HG03460 (cell line): ENCODE data around the gene MACO1.
"Not testable (repeated sequence)": the region's sequence is repeated elsewhere in the genome, so short reads cannot be mapped to it uniquely, and the experiment has no call there.

Experiments
- ATAC-seq: cut with Tn5 transposase; IDR thresholded peaks from one replicate; pipeline ENCODE4 v1.9.1; 2021; ENCODE audit not compliant: unreplicated experiment

Gene MACO1

GRCh38 chr1:25420715-25421114 lies 10.0 kb upstream of the MACO1 start, which contains the start of gene RHCE:
Gene RHCE, minus strand, starts transcription at chr1:25420825. Its CDS starts 39 bp downstream, at chr1:25420786.
- not testable (repeated sequence) for ATAC-seq

- ATAC-seq = not testable (repeated sequence)
These were observed 7.5 kb upstream of the MACO1 start for GRCh38 chr1:25423206-25423605.

GRCh38 chr1:25425098-25426085 lies 5.3 kb upstream of the MACO1 start:
- no peak for ATAC-seq

DNA sequence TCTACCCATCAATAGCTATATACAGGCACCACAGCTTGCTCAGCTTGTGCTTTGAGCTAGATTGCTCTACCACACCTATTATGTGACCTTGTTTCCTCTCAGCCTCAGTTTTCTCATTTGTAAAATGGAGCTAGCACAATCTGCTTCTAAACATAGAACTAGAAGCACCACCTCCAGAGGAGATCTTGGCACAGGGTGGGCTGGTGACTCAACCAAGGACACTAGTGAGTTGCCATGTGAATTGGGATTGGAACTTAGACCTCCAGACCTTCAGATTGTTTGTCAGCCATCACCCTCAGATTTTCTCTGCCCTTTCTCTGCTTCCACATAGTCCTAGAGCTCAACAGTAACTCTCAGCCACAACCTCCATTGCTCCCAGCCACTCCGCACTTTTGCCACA lies 3.0 kb upstream of the MACO1 start:
- ATAC-seq = no peak

DNA sequence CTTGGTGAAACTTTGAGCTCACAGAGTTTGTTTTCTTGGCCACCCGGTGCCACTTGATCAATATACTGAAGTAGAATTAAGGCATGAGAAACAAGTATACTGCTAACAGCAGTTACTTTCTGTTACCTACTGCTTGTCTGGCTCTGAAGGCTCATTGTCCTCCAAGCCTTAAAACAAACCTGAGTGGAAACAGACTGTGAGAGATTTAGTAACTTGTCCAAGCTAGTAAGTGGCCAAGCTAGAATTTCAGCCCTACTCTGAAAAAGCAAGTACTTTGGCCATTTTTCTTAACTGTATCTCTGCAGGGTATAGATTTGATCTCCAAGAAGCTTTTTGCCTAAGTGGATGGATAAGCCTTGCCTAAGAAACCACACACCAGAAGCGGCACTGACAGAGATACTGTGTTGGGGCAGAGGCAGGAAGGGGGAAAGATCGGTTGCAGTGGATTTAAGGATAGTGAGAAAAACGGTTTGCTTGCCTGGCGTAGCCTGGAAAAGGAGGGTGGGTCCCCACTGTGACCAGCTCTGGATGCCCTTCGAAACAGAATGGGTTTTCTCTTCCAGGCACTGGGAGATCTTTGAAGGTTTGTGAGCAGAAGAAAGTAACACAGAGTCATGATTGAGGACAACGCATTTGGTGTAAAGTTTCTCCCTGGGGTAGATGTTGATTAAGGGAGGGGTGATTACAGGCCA lies 2.1 kb upstream of the MACO1 start:
- no peak for ATAC-seq

DNA sequence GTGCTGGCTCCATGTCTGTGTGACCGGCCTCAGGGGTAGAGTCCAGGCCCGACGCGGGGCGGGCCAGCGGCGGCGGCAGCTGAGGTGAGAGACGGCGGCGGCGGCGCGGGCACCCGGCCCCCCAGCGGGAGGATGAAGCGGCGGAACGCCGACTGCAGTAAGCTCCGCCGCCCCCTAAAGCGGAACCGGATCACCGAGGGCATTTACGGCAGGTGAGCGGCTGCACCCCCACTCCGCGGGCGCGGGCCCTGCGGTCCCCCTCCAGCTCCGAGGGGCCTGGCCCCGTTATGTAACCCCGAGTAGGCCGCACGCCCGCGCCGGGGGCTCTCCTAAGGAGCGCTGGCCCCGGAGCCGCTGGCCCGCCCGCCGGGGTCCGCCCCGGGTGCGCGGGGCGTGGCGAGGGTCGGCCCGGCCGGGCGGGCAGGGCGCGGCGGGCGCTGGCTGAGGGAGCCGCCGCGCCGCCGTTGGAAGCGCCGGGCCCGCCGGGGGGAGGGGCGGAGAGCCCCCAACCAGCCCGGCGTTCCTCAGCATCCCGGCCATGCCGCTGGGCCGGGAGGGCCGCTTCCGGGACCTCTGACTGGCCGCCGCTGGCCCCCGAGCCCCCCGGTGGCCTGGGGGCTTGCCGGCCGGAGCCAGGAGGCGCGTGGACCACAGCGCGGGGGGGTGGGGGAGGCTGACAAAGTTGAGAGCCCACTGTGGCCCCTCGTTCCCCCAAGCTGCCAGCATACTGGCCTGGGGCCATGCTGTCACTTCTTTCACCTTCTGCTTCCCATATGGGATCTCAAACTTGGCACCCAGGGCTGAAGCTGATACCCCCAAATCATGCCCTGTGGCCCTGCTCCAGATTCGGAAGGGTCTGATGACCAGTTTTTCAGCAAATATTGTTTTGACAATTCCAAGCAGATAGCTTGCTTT lies 527 bp downstream of the MACO1 start:
- ATAC-seq = peak; percentile 18

DNA sequence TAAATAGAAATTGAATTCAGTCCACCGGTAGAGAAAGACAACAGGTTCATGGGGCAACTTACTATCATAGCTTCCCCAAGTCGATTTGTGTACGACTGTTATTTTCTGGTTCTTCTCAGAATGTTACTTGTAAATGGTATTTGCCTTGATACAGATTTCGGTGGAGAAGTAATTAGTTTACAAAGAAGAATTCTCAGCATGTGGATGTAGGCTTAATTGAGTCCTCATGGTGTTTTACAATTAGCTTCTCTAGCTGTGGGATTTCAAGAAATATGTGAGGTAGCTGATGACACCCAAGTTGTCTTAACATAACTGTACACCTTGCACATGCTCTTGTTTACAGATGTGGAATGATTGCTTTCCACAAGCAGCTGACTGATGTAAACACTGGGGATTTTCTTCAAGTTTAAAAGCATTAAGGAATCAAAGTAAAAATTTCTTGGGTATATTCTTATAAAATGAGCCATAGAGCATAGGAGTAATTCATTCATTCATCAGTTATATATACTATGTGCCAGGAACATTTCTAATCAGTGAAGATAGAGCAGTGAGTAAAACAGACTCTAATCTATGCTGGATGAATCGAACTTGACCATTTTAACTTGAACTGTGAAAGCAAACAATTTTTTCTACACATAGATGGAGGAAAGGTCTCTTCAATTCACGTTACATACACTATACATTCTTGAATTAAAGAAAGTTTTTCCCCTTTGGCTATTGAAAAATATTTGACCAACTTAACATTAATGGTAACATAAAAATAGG lies 1.4 kb downstream of the MACO1 start:
- no peak for ATAC-seq

DNA sequence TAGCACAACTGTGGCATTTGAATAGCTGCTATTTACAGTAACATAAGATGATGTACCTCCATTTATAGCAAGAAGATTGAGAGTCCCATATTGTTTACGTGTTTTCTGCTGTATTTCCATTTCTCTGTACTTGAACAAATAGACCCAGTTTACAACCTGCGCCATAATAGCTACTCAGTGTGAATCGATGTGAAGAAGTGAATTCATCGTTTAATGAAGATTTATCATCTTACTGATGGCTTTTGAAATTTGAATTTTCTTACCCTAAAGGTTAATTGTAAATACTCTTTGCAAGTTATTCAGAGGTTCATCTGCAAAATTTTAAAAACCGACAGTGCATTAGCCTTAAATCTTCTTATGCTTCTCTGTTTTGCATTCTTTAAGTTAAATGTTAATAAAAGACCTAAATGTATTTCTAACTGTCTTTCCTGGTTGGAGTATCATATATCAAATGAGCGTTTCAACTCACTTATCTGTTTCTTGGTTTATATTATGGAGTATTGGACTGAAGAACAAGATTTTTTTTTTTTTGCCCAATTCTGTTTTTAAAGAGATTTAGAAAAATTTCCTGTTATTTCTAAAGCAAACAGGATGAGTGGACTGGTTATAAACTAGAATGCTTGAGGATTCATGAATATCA lies 2.2 kb downstream of the MACO1 start:
- no peak for ATAC-seq

GRCh38 chr1:25433389-25434186 lies 2.9 kb downstream of the MACO1 start:
- ATAC-seq = no peak

DNA sequence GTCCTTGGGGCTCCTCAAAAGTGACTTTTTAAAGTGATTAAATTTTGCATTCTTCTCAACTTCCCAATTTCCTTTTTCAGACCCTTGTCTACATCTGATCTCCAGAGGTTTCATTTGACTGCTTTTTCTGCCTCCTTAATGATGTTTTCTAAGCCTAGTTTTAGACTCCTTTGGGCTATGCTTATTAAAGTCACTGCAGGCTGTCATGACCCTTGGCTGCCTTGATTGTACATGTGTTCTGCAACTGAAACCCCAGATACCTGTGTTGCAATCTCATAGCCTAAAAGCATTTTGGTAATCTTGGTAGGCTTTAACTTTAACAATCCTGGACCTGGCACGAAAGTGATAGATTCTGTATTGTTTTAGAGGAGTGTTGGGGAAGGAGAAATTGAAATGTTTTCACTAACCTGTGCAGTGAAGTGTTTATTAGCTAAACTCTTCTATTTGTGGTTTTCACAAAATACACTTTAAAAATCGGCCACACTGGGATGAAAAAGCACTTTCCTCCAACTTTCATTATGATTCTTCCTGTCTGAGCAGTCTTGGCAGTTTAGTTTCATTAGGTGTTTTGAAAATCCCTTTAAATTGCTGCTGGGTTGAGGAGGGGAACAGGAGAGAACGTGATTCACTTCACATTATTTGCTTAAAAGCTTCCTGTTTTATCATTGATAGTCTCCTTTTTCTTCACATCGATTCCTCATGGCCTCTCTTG lies 4.9 kb downstream of the MACO1 start:
- ATAC-seq = no peak

DNA sequence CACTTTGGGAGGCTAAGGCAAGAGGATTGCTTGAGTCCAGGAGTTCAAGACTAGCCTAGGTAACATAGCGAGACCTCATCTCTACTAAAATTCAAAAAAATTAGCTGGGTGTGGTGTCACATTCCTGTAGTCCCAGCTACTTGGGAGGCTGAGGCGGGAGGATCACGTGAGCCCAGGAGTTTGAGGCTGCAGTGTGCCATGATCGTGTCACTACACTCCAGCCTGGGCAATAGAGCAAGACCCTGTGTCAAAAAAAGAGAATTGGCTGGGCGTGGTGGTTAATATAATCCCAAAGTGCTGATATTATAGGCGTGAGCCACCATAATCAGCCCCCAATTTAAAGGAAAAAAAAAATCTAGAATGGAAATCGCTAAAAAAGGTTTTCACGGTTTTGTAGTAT lies 7.0 kb downstream of the MACO1 start:
- no peak for ATAC-seq

- ATAC-seq = no peak
These were observed 8.6 kb downstream of the MACO1 start for GRCh38 chr1:25439287-25439686.

DNA sequence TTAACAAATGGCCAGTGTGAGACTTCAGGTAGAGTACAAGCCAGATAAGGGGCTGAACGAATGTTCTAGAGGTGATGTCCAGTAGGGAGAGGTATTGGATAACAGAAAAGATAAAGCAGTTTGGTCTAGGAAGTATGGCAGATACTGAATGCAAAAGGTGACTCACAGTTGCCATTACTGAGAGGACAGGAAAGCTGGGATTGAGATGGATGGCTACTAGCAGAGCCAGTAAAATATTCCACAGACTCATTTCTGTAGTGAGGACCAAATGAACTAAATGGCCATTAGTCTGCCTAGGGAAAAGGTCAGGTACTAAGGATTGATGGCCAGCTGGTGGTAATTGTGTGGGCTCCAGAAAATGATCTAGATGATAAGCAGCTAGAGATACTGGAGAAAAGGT lies 11.5 kb downstream of the MACO1 start:
- no peak for ATAC-seq

- ATAC-seq = no peak
These were observed 12.5 kb downstream of the MACO1 start for GRCh38 chr1:25443030-25443699.

GRCh38 chr1:25444604-25445003 lies 13.9 kb downstream of the MACO1 start:
- ATAC-seq = not testable (repeated sequence)

DNA sequence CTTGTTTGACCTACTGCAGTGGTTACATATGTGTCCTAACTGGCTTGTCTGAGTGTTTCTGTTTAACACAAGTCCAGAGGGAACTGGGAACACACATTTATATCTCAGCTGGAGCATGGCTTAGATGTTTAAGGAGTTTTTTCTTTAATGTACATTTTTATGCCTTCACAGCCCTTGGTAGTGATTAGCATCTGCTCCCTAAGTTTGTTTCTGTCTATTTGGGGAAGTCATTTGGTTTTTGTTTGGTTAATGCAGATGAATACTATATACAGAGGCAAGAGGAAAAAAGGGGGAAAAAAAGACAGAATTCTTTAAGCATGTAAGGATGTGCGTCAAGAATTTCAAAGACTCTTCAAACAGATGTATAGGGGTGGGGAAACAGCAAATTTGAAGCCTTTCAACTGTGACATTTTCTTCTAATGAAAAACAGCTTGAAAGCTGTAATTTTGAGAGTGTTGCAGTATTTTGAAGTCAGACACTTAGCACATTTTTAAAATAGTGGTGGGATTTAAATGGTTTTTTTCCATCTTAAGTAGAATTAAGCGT lies 15.4 kb downstream of the MACO1 start:
- no peak for ATAC-seq

- peak; percentile 65 for ATAC-seq
These were observed 16.9 kb downstream of the MACO1 start for GRCh38 chr1:25447547-25447946.
